Mucosa of descending colon (tissue), 3 donors: ENCODE measurements around the gene SP9. TPM values are rescaled to one million over a fixed set of nuclear protein-coding genes. Genes with fewer than 3 reads are reported as not detected.

Experiments
- ATAC-seq: fragments of 200-7000 bp; cut with Tn5 transposase; one replicate; pipeline ENCODE4 v1.9.1; 2020; ENCODE audit warnings: mild to moderate bottlenecking, moderate library complexity
- DNase-seq, 3 donors: peaks; one replicate each; pipeline ENCODE4 v3.0.0-alpha.2; 2020
- H3K36me3 ChIP-seq: fragments of 200-600 bp; one replicate; pipeline ENCODE4 v1.8.0; 2021; ENCODE audit warnings: low read depth, mild to moderate bottlenecking
- H3K4me1 ChIP-seq: fragments of 200-600 bp; one replicate; pipeline ENCODE4 v1.8.0; 2021; ENCODE audit warnings: low read depth, mild to moderate bottlenecking
- H3K4me3 ChIP-seq: fragments of 200-600 bp; one replicate; pipeline ENCODE4 v1.8.0; 2021; ENCODE audit warnings: mild to moderate bottlenecking
- H3K9me3 ChIP-seq: fragments of 200-600 bp; one replicate; pipeline ENCODE4 v1.8.0; 2021; ENCODE audit warnings: mild to moderate bottlenecking
- CTCF ChIP-seq: fragments of 200-600 bp; IDR thresholded peaks from one replicate; pipeline ENCODE4 v1.8.0; 2022; ENCODE audit warnings: antibody characterized with exemption, mild to moderate bottlenecking
- intact Hi-C, 2 donors: fragments of 100-400 bp; cut with DNase I in 1 of 2; cut with micrococcal nuclease in 1 of 2; formaldehyde crosslinking; loops; one replicate each; pipeline versions ENCODE4 v1.11.0 to v1.11.1; 2022; cut with DNase I, micrococcal nuclease
- total RNA-seq, 3 donors: library from RNA; stranded (reverse); fragmentation: NEBNext Ultra II Directional in 2 of 3; extraction: Animal tissue kit (Norgen Biotek cat#: 25700) in 2 of 3; gene quantifications; one replicate each; pipeline versions ENCODE4 v1.2.1 to v1.2.4, GENCODE V29; 2021 to 2023
- donor health status: DM: no; HTN: no; CAD: no; lungs with moderate emphysema.
- donor health status: DM: no; HTN: no; CAD: no.
- donor health status: DM: no; HTN: yes; CAD: no.

The SP9 gene
- total RNA-seq, 3 donors from 2014 or later: not detected

GRCh38 chr2:174327021-174327840 is 7.5 kb upstream of the SP9 start:
- no peak for TF ChIP-seq CTCF
- ATAC-seq (peak; percentile 49), DNase-seq (peak in 2 of 3 donors; percentile 8 to 57)
- H3K36me3 ChIP-seq: no peaks in the 10 kb centered on the region
- no peak overlapping the region for H3K4me3 ChIP-seq
- intact Hi-C loops: no loop called here
- no peaks in the 10 kb centered on the region for H3K9me3 ChIP-seq
- H3K4me1 ChIP-seq: peaks cover 21% of the 10 kb centered on the region

GRCh38 chr2:174327841-174328113 is 7.0 kb upstream of the SP9 start:
- Histone ChIP-seq H3K9me3 (no peaks in the 10 kb centered on the region), H3K4me1 (peaks cover 21% of the 10 kb centered on the region), H3K36me3 (no peaks in the 10 kb centered on the region), H3K4me3 (no peak overlapping the region)
- ATAC-seq: no peak
- no peak for TF ChIP-seq CTCF
- no peak for DNase-seq
- intact Hi-C loops: no loop called here

GRCh38 chr2:174328114-174328960 is 6.4 kb upstream of the SP9 start:
- Histone ChIP-seq H3K4me1 (peaks cover 22% of the 10 kb centered on the region), H3K4me3 (no peak overlapping the region), H3K36me3 (no peaks in the 10 kb centered on the region), H3K9me3 (no peaks in the 10 kb centered on the region)
- no peak for ATAC-seq
- TF ChIP-seq CTCF: no peak
- DNase-seq: no peak
- intact Hi-C loops: no loop called here

- DNase-seq (no peak), ATAC-seq (no peak)
- TF ChIP-seq CTCF: no peak
- intact Hi-C loops: no loop called here
- H3K9me3 ChIP-seq: no peaks in the 10 kb centered on the region
- no peaks in the 10 kb centered on the region for H3K36me3 ChIP-seq
- H3K4me3 ChIP-seq: no peak overlapping the region
- H3K4me1 ChIP-seq: peaks cover 26% of the 10 kb centered on the region
Measured at GRCh38 chr2:174328961-174329715, 5.6 kb upstream of the SP9 start.

DNA sequence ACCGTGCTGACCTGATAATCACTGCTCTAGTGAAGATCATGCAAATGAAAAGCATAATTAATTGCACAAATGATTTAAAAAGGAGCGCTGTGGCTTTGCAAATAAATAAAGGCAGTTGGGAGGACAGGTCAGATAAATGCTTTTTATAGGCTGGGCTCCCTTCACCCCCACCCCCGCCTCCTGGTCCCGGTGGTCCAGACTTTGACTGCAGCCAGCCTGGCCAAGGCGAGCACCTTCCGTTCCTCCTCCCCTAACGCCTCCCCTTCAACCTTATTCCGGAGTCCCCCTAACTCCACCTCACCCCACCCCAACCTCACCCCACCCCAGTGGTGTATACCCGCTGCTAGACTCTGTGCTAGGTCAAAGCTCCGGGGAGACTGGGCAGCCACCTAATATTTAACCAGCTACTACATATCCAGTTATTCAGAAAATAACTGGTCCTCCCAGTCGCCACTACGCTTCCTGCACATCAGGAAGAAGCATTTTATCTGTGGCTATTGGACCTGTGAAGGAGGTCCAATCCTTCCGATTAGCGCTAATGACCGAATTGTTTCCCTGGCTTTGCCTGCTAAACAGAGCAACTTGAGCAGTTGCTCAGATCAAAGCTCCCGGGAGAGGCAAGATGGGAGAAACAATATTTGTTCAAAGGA is 3.7 kb upstream of the SP9 start:
- no peak for DNase-seq
- Histone ChIP-seq H3K4me3 (no peak overlapping the region), H3K9me3 (no peaks in the 10 kb centered on the region), H3K4me1 (peaks cover 40% of the 10 kb centered on the region), H3K36me3 (no peaks in the 10 kb centered on the region)
- ATAC-seq: no peak
- no peak for TF ChIP-seq CTCF
- intact Hi-C loops: loop anchor here in 1 of 2 donors (10.0 kb wide), 1 partner anchor 926 kb away; no protein-coding TSS in a partner anchor
